HG03378 (cell line): ENCODE results near the gene TSC22D2.
"Not testable (repeated sequence)": the region's sequence is repeated elsewhere in the genome, so short reads cannot be mapped to it uniquely, and the experiment has no call there.

ENCODE experiments used
- ATAC-seq: cut with Tn5 transposase; IDR thresholded peaks from one replicate; pipeline ENCODE4 v1.9.1; 2021; ENCODE audit warnings: mild to moderate bottlenecking, moderate library complexity; ENCODE audit not compliant: unreplicated experiment

Gene TSC22D2

DNA sequence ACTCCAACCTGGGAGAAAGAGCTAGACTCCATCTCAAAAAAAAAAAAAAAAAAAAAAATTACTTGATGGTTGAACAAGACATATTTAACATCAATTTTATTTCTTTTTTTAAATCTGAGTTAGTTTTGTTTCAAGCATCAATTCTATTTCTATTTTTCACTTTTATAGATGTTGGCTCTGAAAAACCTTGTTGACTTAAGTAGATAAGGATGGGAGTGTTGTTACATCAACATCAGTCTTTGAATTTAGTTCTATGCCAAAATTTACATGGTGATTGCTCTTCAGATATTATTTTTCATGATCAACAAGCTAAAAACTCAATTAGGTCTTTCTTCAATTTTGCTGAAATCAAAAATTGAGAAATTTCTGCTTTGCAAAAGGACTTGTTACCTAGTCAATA, 71.3 kb downstream of the TSC22D2 start:
- ATAC-seq, result no peak

DNA sequence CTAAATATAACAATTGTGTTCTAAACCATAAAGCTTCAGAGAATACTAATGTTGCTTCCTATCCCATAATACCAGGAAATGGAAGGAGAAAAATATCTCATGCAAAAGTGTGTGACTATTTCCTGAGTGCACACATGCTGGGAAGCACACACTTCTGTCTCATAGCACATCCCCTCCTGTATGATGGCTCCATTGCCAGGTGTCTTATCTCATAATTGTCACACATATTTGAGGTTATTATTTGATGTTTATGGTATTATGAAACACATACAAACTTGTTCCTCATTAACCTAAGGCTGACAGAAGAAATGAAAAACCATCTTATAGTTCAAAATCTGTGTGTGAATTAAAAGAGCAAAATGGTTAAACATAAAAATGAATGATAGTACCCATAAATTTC, 72.8 kb downstream of the TSC22D2 start:
- ATAC-seq, result no peak

- ATAC-seq, result no peak
These were observed 75.1 kb downstream of the TSC22D2 start for GRCh38 chr3:150483226-150483625.

DNA sequence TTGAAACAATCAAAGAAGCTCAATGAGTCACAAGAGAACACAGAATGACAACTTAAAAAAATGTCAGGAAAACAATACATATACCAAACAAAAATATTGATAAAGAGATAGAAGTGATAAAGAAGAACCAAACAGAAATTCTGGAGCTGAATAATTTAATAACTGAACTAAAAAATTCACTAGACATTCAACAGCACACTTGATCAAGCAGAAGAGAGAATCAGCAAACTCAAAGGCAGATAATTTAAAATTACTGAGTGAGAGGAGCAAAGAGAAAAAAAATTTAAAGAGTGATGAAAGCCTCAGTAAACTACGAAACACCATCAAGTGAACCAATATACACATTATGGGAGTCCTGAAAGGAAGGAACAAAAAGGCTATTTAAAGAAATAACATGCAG, 76.3 kb downstream of the TSC22D2 start:
- ATAC-seq, result no peak

- no peak for ATAC-seq
These were observed 80.8 kb downstream of the TSC22D2 start for GRCh38 chr3:150488867-150489266.

- no peak for ATAC-seq
These were observed 82.3 kb downstream of the TSC22D2 start for GRCh38 chr3:150490277-150490986.

DNA sequence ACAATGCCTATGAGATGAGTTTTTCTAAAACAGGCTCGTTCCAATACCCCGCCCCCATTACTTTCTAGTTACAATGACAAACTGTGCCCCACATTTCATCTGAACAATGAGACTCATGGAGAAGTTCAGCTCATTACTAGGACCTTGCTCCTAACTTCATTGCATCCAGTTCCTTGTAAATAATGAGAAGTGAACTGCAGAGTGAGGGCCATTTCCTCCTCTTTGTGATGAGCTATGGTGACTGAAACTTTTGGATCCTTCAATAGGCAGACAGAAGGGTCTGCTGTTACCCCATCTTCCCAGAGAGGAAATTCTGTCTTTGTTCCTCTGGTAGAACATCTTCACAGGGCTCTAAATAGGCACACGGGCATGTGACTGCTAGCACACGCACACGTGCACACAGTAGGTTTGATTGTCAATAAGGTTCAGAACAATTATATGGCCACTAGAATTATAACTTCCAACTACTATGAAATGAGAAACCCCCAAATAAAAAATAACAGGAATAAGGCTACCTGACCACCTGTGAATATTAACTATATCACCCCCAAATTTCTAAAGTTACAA, 86.4 kb downstream of the TSC22D2 start:
- ATAC-seq, result no peak

DNA sequence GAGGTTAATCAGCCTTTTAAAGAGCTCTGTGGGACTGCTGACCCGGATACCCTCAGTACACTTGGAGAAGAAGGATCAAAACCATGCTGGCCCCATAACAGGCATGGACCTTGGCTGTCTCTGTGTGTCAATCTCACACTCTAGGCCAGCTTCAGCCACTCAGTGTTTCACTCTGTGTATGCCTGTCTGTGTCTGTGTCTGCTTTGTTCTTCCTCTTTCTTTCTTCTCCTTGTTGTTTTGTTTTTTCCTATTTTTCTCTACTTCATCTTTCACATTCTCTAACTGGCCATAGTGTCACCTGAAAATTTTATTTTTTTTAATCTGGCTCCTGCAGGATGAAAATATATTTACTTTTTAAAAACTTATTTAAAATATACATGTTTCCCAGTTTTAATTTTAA, 87.1 kb downstream of the TSC22D2 start:
- ATAC-seq, result no peak

DNA sequence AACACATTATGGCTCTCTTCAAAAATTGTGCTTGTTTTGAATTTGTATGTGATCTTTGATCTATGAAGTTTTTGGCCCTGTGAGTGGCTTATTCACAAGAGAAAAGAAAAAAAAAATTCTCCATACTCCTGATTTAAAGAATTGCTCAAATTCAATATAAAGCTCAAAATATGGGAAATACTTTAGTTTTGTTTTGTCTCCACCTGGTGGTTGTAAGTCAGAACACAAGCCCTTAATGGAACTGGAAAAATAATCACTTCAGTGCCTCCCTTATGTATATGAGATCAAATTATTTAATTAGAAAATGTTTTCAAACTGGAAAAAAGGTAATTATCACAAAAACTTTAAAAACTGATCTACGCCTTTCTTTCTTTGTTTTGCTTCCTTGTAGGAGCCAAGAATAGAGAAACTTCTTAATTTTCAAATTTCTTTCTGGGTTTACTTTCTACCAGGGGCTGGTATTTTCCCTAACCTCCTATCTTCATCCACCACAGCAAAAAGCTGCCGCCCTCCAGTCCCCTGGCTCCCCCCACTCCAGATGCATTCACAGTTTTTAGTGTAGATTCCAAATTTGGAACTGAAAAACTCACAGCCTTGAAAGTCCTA, 87.6 kb downstream of the TSC22D2 start:
- ATAC-seq, result no peak

GRCh38 chr3:150497956-150498355, 89.9 kb downstream of the TSC22D2 start:
- ATAC-seq, result no peak

- not testable (repeated sequence) for ATAC-seq
These were observed 92.9 kb downstream of the TSC22D2 start for GRCh38 chr3:150500960-150501359.

DNA sequence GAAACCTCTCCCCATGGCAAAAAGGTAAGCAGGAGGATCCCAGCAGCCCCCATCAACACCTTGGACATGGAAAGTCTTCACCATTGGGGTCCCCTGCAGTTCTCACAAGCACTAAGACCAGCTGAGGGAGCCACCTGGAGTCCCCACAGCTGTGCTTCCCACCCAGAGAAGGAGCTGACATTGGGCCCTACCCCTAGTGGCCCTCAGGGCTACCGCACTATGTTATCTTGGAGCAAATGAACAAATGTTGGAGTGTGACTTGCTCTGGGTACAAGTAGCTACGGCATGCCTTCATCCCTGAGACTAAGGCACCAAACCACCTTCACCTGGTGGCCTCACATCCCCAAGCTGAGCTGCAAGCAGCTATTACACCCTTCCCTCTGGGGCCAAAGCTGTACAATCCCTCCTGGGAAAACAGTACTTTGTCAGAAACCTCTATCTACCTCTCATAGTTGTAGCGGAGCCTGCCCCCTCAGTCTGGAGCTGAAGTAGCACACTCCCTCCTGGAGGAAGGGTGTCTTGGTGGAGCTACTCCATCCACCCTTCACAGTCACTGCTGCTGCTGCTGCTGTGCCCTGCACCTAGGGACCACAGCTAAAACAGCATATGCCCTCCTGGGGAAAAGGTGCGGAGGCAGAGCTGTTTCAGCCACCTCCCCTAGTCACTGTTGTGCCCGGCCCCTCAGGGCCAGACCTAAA, 95.5 kb downstream of the TSC22D2 start:
- no peak for ATAC-seq

DNA sequence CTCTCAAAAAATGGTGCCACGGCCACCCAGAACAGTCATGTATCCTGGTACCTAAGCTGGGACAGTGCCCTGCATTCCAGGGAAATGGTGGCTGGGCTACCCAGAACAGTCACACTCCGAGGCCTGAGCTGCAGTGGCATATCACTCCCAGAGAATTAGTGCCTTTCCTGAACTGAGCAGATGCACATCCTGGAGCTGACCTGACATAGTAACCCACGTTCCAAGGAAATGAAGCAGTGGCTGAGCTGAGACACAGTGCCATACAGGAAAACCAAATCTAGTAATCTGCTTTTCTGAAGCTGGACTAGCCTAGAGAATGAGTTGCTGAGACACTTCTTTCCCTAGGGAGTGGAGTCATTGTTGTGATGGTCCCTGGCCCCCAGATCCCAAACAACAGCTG, 96.4 kb downstream of the TSC22D2 start:
- no peak for ATAC-seq

- ATAC-seq, result no peak
These were observed 100.3 kb downstream of the TSC22D2 start for GRCh38 chr3:150508401-150508800.

DNA sequence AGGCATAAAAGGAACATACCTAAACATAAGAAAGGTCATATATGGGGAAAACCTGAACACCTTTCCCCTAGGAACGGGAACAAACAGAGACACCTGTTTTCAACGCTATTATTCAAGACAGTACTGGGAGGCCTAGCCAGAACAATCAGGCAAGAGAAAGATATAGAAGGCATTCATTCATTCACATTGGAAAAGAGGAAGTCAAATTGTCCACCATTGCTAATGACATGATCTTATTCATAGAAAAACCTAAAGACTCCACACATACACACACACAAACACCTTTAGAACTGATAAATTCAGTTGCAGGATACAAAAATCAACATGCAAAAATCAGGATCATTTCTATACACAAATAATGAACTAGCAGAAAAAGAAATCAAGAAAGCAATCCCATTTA, 101.7 kb downstream of the TSC22D2 start:
- ATAC-seq, result no peak

GRCh38 chr3:150511122-150511821, 103.2 kb downstream of the TSC22D2 start:
- no peak for ATAC-seq

- no peak for ATAC-seq
These were observed 107.1 kb downstream of the TSC22D2 start for GRCh38 chr3:150515210-150515609.
